ENCODE results near the gene TTF2. TPM values are rescaled to one million over a fixed set of nuclear protein-coding genes. Genes with fewer than 3 reads are reported as not detected.

Gene TTF2
- total RNA-seq, 4 donors from 2014 or later, result 11.1 to 17.0 (median 14.2) TPM

- no peak for TF ChIP-seq CTCF (IDR thresholded peaks at IDR 0.05; ENCODE audit: low read depth)
Observed at GRCh38 chr1:117045644-117046043, 14.5 kb upstream of the TTF2 start.

GRCh38 chr1:117046781-117047180, 13.3 kb upstream of the TTF2 start:
- TF ChIP-seq CTCF (IDR thresholded peaks at IDR 0.05; ENCODE audit: low read depth), result no peak

DNA sequence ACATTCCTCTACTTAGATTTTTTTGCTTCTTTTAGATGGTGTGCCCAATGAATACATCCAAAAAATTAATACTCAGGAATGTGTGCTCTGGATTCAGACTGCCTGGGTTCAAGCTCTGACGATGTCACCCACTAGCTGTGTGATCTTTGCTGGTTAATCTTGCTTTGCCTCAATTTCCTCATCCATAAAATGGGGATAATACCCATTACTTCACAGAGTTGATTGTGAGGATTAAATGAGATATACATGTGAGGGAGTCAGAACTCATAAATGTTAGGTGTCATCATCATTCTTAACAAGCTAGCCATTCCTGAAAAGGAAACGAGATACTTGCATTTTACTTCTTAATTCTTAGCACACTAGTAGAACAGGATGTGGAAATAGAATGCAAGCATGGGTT, 12.9 kb upstream of the TTF2 start:
- TF ChIP-seq CTCF (IDR thresholded peaks at IDR 0.05; ENCODE audit: low read depth), result no peak

- TF ChIP-seq CTCF (IDR thresholded peaks at IDR 0.05; ENCODE audit: low read depth), result no peak
Observed at GRCh38 chr1:117049857-117050256, 10.3 kb upstream of the TTF2 start.

- no peak for TF ChIP-seq CTCF (IDR thresholded peaks at IDR 0.05; ENCODE audit: low read depth)
Observed at GRCh38 chr1:117051224-117052064, 8.7 kb upstream of the TTF2 start.

- no peak for TF ChIP-seq CTCF (IDR thresholded peaks at IDR 0.05; ENCODE audit: low read depth)
Observed at GRCh38 chr1:117054068-117054467, 6.1 kb upstream of the TTF2 start.

- TF ChIP-seq CTCF (IDR thresholded peaks at IDR 0.05; ENCODE audit: low read depth), result no peak
Observed at GRCh38 chr1:117058810-117059209, 1.3 kb upstream of the TTF2 start.

Data from subcutaneous adipose tissue (tissue), 4 donors.